SH-SY5Y (cell line): Measurements from ENCODE around the gene SIGLECL1.

Experiments
- GATA2 ChIP-seq: IDR thresholded peaks from 2 replicates; pipeline ENCODE4 v1.6.1; 2011; ENCODE audit warnings: mild to moderate bottlenecking, low read depth, low read length
- GATA3 ChIP-seq: IDR thresholded peaks from 2 replicates; pipeline ENCODE4 v1.6.1; 2011; ENCODE audit warnings: low read depth, mild to moderate bottlenecking, low read length, moderate library complexity

The SIGLECL1 gene

DNA sequence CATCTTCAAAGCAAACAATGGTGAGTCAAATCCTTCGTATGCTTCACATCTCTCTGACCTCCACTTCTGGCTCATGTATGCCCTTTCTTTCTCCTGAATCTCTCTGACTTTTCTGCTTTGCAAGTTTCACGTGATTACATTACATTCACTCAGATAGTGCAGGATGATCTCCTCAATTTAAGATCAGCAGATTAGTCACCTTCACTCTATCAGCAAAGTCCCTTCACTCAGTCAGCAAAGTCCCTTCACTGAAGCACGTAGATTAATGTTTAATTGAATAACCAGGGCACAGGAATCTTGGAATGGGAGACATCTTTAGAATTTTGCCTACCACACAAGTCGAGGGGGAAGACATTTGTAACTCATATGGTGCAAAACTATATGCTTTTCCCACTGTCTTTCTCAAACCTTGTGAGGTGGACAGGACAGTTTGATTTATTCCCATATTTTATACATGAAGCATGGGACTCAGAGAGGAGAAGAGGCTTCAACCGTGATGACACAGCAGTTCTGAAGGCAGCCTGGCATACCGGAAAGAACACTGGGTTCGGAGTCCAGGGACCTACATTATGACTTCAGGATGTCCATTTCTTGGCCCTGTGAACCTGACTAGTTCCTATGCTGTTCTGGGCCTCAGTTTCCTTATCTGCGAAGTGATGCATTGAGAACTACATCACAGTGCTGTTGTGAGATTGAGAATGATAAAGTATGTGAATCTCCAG lies 23.3 kb downstream of the SIGLECL1 start:
- no peak for TF ChIP-seq GATA3
- no peak for TF ChIP-seq GATA2

DNA sequence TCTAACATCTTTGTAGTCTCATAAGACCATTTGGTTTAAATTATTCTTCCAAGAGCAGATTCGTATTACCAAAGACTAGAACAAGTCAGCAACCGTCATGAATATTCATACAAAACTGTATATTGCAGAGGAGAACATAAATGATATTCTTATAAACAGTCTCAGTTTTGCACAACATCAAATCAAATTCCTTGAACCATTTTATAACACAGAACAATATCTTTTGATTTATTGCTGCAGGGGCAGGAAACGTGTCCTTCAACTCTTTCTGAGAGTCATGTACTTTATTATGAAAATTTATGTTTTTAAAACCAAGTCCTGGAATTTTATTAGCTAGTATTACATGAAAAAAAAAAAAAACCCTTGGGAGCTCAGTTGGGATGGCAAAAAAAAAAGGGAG lies 26.2 kb downstream of the SIGLECL1 start:
- no peak for TF ChIP-seq GATA2
- no peak for TF ChIP-seq GATA3

DNA sequence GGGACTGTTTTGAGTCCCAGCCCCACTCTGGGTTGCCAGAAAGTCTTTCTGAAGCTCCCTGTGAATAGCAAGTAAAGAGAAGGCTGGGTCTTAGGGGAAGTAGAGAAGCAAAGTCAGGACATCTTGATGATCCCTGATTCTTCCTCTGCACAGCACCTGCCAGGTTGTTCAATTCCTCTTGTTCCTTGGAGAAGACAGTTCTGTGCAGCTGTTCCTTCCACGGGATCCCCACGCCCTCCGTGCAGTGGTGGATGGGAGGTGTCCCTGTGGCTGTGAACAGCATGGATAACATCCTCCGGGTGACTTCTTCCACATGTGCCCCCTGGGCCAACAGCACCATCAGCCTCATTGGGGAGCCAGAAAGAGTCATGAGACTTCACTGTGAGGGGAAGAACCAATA lies 31.5 kb downstream of the SIGLECL1 start:
- TF ChIP-seq GATA3 (no peak), GATA2 (no peak)

DNA sequence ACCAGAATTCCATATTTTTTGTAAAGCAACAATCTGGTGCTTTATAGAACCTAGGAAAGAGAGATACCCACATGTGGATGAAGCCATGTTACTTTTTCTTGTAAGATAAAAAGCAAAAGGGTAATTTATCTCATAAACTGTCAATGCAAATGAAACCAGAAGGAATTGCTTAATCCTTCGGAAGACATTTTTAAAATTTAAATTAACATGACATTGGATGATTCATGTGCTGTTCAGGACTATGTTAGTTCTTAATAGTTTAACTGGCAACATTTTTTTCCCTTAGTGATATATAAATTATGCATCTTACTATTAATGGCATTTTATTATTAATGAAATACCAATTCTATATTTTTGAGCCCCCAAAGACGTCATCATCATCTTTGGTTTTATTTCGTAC lies 34.8 kb downstream of the SIGLECL1 start:
- no peak for TF ChIP-seq GATA3
- no peak for TF ChIP-seq GATA2

DNA sequence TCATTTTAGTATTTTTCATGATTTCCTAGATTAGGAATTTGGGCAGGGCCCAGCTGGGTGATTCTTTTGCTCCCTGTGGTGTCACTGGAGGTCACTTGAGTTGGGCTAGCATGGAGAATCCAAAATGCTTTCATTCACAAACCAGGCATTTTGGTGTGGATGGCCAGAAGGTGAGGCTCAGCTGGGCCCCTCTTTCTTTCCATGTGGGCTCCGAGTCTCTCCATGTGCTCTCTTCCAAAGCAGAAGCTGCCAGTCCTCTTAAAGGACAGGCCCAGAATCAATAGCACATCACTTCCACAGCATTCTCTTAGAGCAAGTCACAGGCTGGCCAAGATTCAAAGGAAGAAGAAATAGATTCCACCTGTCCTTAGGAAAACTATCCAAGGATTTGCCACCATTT lies 38.8 kb downstream of the SIGLECL1 start:
- TF ChIP-seq GATA3: no peak
- TF ChIP-seq GATA2: no peak

DNA sequence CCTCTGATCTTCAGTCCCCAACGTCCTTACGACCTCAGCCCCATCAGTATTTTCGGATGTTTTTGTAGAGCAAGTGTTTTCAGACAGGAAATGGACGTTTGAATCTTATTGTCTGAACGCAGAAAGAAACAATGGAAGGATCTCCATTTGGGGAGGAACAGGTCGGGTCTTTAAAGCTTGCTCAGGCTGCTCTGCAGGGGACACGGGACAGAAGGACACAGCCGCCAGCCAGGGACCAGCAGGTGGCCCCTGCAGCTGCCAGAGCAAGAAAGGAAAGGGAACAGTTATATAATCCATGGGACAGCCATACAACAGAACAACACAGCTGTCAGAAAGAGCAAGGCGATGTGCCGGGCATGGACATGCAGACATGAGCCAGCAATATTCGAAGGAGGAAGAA lies 42.1 kb downstream of the SIGLECL1 start:
- TF ChIP-seq GATA2: no peak
- TF ChIP-seq GATA3: no peak

DNA sequence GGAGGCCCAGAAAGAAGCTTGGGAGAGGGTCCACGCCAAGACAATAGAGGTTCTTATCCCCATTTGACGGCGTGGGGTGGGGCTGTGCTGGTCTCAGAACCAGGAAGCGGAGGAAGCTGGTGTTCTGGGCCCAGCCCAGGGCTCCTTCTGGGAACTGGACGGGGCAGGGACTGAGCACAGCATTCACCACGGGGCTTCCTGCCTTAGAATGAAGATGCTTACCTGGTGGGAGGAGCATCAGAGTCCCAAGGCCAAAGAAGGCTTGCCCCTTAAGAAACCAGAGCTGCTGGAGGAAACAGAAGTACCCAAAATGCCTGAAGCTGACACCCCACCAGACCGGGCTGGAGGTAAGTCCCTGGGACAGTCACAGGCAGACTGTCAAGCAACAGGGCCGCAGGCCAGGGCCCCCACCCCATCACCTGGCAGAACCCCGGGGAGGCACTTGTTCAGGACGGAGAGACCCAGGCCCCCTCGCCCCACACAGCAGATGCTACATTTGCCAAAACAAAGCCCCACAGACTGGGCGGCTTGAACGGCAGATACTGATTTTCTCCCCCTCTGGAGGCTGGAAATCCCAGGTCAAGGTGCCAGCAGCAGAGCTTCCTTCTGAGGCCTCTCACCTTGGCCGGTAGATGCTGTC lies 42.8 kb downstream of the SIGLECL1 start:
- no peak for TF ChIP-seq GATA2
- TF ChIP-seq GATA3: no peak

DNA sequence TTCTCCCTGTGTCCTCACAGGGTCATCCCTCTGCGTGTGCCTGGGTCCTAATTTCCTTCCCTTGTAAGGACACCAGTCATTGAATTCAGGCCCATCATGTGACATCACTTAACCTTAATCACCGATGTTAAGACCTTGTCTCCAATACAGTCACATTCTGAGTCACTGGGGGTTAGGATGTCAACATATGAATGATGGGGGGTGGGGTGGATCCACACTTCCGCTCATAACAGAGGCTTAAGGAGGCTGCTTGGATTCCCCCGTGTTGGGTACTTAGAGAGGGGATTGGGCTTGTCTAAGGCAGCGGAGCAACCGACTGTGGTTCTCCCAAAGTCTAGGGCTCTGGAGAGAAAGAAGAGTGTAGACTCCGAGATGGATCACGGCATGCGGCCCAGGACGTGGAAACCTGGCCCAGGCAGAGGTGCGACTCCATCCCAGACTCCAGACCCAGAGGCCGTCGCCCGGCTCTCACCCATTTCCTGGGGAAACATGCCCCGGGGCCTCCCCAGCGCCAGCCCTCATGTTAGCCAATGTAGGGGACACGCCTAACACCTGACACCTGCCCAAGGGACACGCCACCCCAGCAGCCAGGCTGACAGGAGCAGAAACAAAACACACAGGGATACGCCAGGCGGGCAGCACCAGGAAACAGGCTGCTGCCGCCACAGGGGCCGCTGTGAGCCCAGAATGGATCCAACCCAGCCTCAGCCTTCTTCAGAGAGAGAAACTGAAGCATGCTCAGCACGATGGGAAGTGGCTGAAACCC lies 43.5 kb downstream of the SIGLECL1 start:
- TF ChIP-seq GATA3: no peak
- TF ChIP-seq GATA2: no peak

DNA sequence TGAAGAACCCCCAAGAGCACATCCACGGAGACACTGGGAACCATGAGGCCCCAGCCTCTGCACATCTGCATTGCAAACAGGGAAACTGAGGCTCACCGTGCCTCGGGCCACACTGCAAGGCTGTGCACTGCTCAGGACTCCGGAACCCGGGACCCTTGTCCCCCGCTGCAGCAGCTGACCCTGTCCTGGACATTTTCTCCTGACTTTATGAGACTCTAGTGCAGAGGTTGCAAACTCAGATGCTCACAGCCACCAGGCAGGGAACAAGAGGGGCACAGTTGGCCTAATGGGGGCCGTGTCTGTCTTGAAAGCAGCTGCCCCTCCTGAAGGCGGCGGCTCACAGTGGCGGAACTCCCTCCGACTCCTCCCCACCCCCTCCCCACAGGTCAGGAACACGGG lies 44.1 kb downstream of the SIGLECL1 start:
- TF ChIP-seq GATA3 (no peak), GATA2 (no peak)

DNA sequence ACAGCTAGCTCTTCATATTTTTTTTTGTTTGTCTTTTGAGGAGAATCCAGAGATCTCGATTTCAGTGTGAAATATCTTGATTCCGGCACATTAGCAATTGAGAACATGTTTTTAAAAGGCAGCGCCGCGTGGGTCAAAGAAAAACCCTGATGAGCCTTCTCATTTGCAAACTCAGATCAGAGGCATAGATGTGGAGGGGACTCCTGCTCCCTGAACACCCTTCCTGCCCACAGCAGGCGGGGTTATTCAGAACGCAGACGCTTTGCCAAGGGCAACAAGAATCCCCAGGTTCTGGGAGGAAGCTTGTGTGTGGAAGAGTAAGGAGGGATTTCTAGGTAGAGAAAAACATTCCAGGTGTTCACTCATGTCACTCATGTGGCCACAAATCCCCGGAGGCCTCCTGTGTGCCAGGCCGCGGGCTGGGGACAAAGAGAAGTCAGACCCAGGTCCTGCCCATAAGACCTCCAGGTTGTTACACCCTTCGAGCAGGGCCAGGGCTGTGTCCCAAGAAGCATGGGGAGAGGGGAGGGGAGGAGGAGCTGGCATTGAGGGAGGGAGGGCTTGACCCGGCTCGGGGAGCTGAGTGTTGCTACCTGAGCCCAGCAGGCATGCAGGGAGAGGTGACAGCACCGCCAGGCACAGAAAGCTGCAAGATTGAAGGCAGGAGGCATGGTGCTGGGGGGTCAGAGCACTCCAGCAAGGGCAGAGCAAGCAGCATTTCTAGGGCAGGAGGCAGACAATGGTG lies 44.7 kb downstream of the SIGLECL1 start:
- TF ChIP-seq GATA2 (no peak), GATA3 (no peak)

DNA sequence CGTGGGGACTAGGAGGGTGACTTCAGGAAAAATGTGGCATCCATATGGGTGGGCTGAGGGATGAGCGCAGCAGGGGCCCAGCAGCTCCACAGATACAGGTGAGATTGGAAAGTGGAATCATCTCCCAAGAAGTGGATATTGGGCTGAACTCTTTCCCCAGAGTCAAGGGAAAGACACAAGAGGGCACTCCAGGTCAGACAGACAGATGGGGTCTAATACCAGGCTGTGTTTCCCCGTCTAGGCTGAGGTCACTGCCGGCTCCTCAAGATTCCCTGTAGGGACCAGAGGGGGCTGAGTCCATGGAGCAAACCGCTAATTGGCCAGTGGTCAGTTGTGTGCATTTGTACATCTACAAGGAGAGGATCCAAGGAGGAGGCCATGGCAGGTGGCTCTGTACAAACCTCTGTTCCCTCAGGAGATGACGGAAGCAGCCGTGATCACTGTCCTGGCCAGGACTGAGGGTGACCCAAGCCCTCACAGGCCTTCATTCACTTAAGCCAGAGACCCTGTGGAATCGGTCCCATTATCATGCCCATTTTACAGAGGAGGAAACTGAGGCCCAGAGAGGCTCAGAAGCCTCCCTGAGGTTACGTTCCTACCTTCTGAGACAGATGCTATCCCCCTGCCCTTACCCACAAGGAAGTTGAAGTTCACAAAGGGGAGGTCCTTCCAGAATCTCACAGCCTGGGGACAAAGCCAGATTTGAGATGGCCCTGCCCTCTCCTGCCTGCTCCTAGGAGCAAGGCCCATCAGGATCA lies 45.6 kb downstream of the SIGLECL1 start:
- TF ChIP-seq GATA2 (no peak), GATA3 (no peak)

DNA sequence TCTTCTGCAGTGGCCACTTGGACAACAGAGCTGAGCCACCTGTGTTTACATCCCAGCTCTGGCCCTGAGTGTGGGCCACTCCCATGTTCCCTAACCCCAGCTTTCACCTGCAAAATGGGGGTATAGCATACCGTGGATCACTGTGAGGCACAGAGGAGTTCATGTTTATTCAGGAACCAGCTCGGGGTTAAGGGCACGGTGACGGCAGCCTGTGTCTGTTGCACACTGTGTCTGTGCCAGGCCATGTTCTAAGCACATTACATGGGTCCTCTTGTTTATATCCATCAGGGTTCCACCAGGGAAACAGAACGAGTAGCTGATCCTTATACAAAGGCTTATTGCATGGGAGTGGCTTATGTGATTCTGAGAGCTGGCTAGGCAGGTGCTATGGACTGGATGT lies 46.5 kb downstream of the SIGLECL1 start:
- TF ChIP-seq GATA2 (no peak), GATA3 (no peak)

DNA sequence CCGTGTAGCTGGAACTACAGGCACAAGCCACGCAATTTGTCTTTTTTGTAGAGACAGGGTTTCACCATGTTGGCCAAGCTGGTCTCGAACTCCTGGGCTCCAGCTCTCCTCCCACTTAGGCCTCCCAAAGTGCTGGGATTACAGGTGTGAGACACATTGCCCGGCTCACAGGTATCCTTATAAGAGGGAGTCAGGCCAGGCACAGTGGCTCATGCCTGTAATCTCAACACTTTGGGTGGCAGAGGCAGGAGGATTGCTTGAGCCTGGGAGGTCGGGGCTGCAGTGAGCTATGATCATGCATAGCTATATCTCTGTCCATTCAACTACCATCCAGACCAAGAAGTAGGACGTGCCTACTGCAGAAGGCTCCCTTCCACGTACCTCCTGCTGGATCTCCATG lies 50.4 kb downstream of the SIGLECL1 start:
- TF ChIP-seq GATA3 (no peak), GATA2 (no peak)
